PFSK-1 (cell line): Measurements from ENCODE around the gene JAKMIP2.

Source experiments
- FOXP2 ChIP-seq: optimal IDR thresholded peaks from 2 replicates; pipeline ENCODE3; 2011; ENCODE audit warnings: borderline replicate concordance, control low read depth, inconsistent platforms; ENCODE audit not compliant: insufficient read depth; ENCODE audit errors: extremely low read length, extremely low read depth
- POLR2AphosphoS5 ChIP-seq: IDR thresholded peaks from 2 replicates; pipeline ENCODE4 v1.6.1; 2012; ENCODE audit warnings: low read depth, mild to moderate bottlenecking, control low read depth, low read length, moderate library complexity
- SIN3A ChIP-seq: IDR thresholded peaks from 2 replicates; pipeline ENCODE4 v1.6.1; 2012; ENCODE audit warnings: mild to moderate bottlenecking, low read length, moderate library complexity, borderline replicate concordance; ENCODE audit not compliant: insufficient read depth
- TAF1 ChIP-seq: IDR thresholded peaks from 2 replicates; pipeline ENCODE4 v1.6.1; 2012; ENCODE audit warnings: low read length, control low read depth, borderline replicate concordance; ENCODE audit not compliant: insufficient read depth
- TF ChIP-seq, protein P1 (sequence below), 2 experiments: IDR thresholded peaks; 2 replicates each; pipeline versions ENCODE4 v1.6.1 to v1.8.0; 2011 to 2012; ENCODE audit warnings: low read depth in 2 of 2, low read length in 2 of 2, control low read depth in 1 of 2, inconsistent platforms in 1 of 2, mild to moderate bottlenecking in 1 of 2, moderate library complexity in 1 of 2; ENCODE audit not compliant: insufficient read depth in 1 of 2

Gene JAKMIP2

DNA sequence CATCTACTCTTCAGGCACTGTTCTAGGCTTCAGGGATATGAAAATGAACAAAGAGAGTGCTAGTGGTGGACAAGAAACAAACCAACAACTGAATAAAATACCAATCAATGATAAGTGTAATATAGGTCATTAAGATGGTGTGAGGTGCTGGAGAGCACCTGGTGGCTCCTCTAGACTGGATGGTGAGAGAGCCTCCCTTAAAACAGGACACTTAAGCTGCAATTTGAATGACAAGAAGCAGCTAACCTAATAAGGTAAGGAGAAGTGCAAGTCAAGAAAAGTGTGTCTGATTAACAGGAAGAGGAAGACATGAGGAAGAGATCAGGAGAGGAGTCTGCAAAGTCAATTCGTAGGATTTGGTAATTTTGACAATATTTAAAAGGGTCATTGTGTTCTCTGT lies 23.1 kb downstream of the JAKMIP2 start:
- TF ChIP-seq POLR2AphosphoS5 (no peak), TAF1 (no peak), FOXP2 (no peak), SIN3A (no peak)
- TF ChIP-seq, protein P1, sequence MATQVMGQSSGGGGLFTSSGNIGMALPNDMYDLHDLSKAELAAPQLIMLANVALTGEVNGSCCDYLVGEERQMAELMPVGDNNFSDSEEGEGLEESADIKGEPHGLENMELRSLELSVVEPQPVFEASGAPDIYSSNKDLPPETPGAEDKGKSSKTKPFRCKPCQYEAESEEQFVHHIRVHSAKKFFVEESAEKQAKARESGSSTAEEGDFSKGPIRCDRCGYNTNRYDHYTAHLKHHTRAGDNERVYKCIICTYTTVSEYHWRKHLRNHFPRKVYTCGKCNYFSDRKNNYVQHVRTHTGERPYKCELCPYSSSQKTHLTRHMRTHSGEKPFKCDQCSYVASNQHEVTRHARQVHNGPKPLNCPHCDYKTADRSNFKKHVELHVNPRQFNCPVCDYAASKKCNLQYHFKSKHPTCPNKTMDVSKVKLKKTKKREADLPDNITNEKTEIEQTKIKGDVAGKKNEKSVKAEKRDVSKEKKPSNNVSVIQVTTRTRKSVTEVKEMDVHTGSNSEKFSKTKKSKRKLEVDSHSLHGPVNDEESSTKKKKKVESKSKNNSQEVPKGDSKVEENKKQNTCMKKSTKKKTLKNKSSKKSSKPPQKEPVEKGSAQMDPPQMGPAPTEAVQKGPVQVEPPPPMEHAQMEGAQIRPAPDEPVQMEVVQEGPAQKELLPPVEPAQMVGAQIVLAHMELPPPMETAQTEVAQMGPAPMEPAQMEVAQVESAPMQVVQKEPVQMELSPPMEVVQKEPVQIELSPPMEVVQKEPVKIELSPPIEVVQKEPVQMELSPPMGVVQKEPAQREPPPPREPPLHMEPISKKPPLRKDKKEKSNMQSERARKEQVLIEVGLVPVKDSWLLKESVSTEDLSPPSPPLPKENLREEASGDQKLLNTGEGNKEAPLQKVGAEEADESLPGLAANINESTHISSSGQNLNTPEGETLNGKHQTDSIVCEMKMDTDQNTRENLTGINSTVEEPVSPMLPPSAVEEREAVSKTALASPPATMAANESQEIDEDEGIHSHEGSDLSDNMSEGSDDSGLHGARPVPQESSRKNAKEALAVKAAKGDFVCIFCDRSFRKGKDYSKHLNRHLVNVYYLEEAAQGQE (IDR thresholded peaks at IDR 0.05; ENCODE audit: insufficient read depth in 1 of 2, low read depth in 2 of 2, low read length in 2 of 2): no peak

DNA sequence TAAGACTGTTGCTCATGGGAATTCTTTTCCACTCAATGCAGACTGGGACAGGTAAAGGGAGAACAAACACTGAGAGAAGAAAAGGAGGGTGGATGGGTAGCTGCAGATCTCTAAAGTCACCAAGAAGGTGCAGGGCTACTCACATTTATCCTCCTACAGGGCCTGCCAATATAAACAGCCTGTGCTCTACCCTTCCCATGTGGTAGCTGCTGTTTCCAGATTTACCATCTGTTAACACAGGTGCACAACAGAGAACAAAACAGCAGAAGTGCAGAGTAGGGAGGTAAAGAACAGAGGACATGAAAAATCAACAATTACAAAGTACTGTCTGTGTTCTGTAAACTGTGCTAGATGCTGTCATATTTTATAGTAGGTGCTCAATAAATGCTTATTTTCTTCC lies 26.0 kb downstream of the JAKMIP2 start:
- no peak for TF ChIP-seq TAF1
- no peak for TF ChIP-seq POLR2AphosphoS5
- no peak for TF ChIP-seq FOXP2
- TF ChIP-seq, protein P1 (IDR thresholded peaks at IDR 0.05; ENCODE audit: insufficient read depth in 1 of 2, low read depth in 2 of 2, low read length in 2 of 2): no peak
- TF ChIP-seq SIN3A: no peak

DNA sequence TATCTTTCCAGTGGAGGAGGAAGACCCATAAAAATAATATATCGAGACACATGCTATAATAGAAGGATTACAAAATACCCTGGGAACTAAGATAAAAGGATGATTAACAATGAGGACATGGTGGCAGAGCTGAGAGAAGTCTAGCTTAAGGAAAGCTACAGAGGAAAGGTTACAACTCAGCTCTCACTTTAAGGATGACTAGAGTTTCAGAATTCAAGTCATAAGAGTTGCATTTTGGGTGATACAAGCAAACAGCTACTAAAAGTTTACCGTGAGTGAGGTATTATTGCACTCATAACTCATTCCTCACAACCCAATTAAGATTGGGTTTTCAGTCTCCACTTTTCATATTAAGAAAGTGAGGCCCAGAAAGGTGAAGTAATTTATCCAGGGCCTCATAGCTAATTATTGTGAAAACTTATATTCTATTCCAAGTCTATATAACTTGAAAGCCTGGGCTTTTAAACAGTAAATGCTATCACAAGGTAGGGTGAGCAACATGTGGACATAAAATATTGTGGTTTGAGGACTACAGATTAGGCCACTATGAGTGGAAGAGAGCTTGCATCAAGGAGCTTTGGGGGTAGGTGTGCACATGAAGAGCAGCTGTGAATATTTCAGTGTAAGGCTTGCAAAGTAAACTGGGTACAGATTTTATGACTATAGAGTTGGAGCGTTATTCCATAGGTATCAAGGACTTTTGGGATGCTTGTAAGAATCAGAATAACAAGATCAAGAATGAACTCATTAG lies 28.0 kb downstream of the JAKMIP2 start:
- no peak for TF ChIP-seq FOXP2
- no peak for TF ChIP-seq SIN3A
- TF ChIP-seq, protein P1 (IDR thresholded peaks at IDR 0.05; ENCODE audit: insufficient read depth in 1 of 2, low read depth in 2 of 2, low read length in 2 of 2): no peak
- TF ChIP-seq POLR2AphosphoS5: no peak
- no peak for TF ChIP-seq TAF1

DNA sequence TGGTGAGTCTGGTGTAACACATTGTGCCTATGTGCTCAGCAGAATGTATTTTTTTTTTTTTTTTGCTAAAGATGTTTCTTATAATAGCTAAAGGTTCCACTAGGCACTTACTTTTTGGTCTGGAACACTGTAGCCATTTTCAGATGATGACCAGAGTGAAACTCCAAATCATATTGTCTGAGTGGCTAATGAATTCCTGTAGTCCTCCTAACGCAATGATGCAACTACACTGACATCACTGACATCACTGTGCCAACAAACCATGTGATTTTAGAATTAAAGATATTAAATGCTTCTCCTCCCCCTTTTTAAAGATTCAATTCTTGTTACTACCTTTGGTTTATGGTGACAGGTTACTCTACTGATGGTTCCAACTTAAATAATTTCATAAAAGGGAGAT lies 28.8 kb downstream of the JAKMIP2 start:
- TF ChIP-seq, protein P1 (IDR thresholded peaks at IDR 0.05; ENCODE audit: insufficient read depth in 1 of 2, low read depth in 2 of 2, low read length in 2 of 2): no peak
- TF ChIP-seq POLR2AphosphoS5 (no peak), TAF1 (no peak), FOXP2 (no peak), SIN3A (no peak)
